Kidney (tissue), 14 donors: ENCODE results near the gene BRD3OS. TPM values are rescaled to one million over a fixed set of nuclear protein-coding genes. Genes with fewer than 3 reads are reported as not detected.

Experiments used
- DNase-seq, 5 donors: peaks; one replicate each; pipeline ENCODE4 v3.0.0-alpha.2; 2013 to 2020
- FAIRE-seq: peaks from 2 replicates; lab custom pipeline; 2012; peaks lifted over from hg19 to GRCh38; lab: Jason Lieb, UNC
- H3K27ac ChIP-seq, 2 donors: one replicate each; pipeline ENCODE4 v1.7.0; 2013; ENCODE audit warnings: low read depth in 2 of 2, low read length in 2 of 2, inconsistent platforms in 1 of 2
- H3K27me3 ChIP-seq: one replicate; pipeline ENCODE4 v1.7.1; 2013; ENCODE audit warnings: low read length, inconsistent platforms; ENCODE audit not compliant: control insufficient read depth, insufficient read depth
- H3K36me3 ChIP-seq, 3 donors: one replicate each; pipeline versions ENCODE4 v1.7.0 to v1.7.1; 2013; ENCODE audit warnings: low read length in 3 of 3, control low read depth in 1 of 3, inconsistent platforms in 1 of 3; ENCODE audit not compliant: insufficient read depth in 3 of 3, control insufficient read depth in 2 of 3
- H3K4me1 ChIP-seq, 3 donors: one replicate each; pipeline versions ENCODE4 v1.7.0 to v1.7.1; 2013; ENCODE audit warnings: low read length in 3 of 3, inconsistent platforms in 1 of 3, low read depth in 1 of 3; ENCODE audit not compliant: control insufficient read depth in 2 of 3, insufficient read depth in 2 of 3
- H3K4me3 ChIP-seq, 3 donors: one replicate each; pipeline versions ENCODE4 v1.7.0 to v1.8.1; 2013; ENCODE audit warnings: low read length in 3 of 3, control low read depth in 1 of 3, inconsistent platforms in 1 of 3
- H3K9ac ChIP-seq, 3 donors: one replicate each; pipeline versions ENCODE4 v1.7.0 to v1.7.1; 2013; ENCODE audit warnings: low read length in 3 of 3, control low read depth in 1 of 3, inconsistent platforms in 1 of 3
- H3K9me3 ChIP-seq, 3 donors: one replicate each; pipeline versions ENCODE4 v1.7.0 to v1.7.1; 2013; ENCODE audit warnings: low read length in 3 of 3, control low read depth in 1 of 3, inconsistent platforms in 1 of 3; ENCODE audit not compliant: control insufficient read depth in 2 of 3, insufficient read depth in 1 of 3
- intact Hi-C: fragments of 100-400 bp; cut with DNase I; formaldehyde crosslinking; loops from one replicate; pipeline ENCODE4 v1.11.1; 2022
- polyA plus RNA-seq: library from polyadenylated mRNA; stranded (reverse); fragments of 350-450 nt; fragmentation: Illumina TruSeq; extraction: RNeasy Lipid Tissue Mini Kit (QIAGEN cat#74804); gene quantifications from one replicate; pipeline ENCODE4 v1.2.3, GENCODE V29; 2014; ENCODE audit warnings: low read depth, low replicate concordance; ENCODE audit not compliant: insufficient read depth
- total RNA-seq: library from RNA; stranded (reverse); fragmentation: NEBNext Ultra II Directional; extraction: Animal tissue kit (Norgen Biotek cat#: 25700); gene quantifications from one replicate; pipeline ENCODE4 v1.2.1, GENCODE V29; 2021
- TF ChIP-seq, protein P1 (sequence below): IDR thresholded peaks from 3 replicates; pipeline ENCODE4 v1.5.1; 2012; ENCODE audit warnings: mild to moderate bottlenecking, moderate library complexity, borderline replicate concordance; ENCODE audit not compliant: insufficient read depth; ENCODE audit errors: extremely low read depth
- donor health status: control.
- donor health status: control.
- donor health status: control.
- donor health status: control.
- donor health status: control.
- donor health status: DM: yes; HTN: yes; CAD: no.
- donor health status: Normal renal cell carcinoma (clear cell type).

BRD3OS gene
- total and polyA plus RNA-seq, 2 donors from 2014 or later: 16.5 to 24.4 TPM

DNA sequence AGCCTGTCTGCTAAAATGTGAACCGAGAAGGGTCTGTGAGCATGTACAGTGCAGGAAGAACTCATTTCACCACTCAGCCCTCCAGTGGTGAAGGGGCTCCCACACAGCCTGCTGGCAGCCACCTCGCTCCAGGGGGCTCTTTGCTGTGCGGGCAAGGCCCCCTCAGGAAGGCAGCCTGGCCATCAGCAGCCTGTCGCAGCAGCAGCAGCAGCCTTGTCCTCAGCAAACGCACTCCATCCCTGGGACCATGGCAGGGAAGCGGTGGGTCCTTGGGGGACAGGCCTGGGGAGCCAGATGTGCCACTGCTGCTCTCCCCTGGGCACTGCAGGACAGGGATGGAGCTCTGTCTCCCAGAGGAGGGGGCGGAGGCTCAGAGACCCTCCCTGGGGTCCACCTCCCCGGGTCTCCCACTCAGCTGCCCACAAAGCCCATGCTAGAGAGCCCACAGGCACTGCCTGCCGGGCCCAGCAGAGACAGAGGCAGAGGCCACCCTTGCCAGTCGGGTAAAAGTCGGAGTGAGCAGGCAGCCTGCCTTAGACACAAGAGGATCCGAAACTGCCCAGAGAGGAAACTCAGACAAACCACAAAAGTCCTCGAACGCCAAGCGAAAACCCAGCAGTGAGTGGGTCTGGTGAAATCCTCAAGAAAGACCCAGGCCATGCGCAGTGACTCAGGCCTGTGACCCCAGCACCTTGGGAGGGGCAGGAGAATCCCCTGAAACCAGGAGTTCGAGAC lies 34.5 kb downstream of the BRD3OS start:
- Histone ChIP-seq H3K27ac (no peak overlapping the region), H3K9ac (no peak overlapping the region), H3K4me1 (peaks cover 0 to 63% (median 26%) of the 10 kb centered on the region in 3 donors), H3K36me3 (peaks cover 0 to 3% (median 0%) of the 10 kb centered on the region in 3 donors), H3K9me3 (no peaks in the 10 kb centered on the region), H3K27me3 (no peaks in the 10 kb centered on the region), H3K4me3 (no peak overlapping the region)
- intact Hi-C loops: no loop called here
- FAIRE-seq (no peak), DNase-seq (peak in 2 of 5 donors; percentile 33 to 66)
- TF ChIP-seq, protein P1, sequence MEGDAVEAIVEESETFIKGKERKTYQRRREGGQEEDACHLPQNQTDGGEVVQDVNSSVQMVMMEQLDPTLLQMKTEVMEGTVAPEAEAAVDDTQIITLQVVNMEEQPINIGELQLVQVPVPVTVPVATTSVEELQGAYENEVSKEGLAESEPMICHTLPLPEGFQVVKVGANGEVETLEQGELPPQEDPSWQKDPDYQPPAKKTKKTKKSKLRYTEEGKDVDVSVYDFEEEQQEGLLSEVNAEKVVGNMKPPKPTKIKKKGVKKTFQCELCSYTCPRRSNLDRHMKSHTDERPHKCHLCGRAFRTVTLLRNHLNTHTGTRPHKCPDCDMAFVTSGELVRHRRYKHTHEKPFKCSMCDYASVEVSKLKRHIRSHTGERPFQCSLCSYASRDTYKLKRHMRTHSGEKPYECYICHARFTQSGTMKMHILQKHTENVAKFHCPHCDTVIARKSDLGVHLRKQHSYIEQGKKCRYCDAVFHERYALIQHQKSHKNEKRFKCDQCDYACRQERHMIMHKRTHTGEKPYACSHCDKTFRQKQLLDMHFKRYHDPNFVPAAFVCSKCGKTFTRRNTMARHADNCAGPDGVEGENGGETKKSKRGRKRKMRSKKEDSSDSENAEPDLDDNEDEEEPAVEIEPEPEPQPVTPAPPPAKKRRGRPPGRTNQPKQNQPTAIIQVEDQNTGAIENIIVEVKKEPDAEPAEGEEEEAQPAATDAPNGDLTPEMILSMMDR: no peak

DNA sequence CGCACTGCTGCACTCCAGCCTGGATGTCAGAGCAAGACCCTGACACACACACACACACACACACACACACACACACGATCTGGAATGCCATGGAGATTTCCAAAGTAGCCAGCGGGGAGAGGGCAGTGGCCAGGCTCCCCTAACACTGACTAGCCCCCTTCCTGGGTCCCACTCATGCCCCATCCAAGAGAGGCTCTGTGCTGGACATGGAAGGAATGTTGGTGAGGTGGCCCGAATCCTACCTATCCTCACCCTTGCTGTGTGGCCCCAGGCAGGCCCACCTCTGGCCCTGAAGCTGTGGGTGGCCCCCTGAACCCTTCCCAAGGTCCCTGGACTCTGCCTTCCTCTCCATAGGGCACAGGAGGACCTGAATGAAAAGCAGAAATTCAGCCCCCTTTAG lies 35.3 kb downstream of the BRD3OS start:
- no peak overlapping the region for H3K9ac ChIP-seq
- H3K27ac ChIP-seq: no peak overlapping the region
- TF ChIP-seq, protein P1: no peak
- H3K9me3 ChIP-seq: no peaks in the 10 kb centered on the region
- no peaks in the 10 kb centered on the region for H3K27me3 ChIP-seq
- FAIRE-seq (no peak), DNase-seq (peak in 2 of 5 donors; percentile 26 to 39)
- H3K4me3 ChIP-seq: no peak overlapping the region
- peaks cover 0 to 3% (median 0%) of the 10 kb centered on the region in 3 donors for H3K36me3 ChIP-seq
- peaks cover 0 to 58% (median 23%) of the 10 kb centered on the region in 3 donors for H3K4me1 ChIP-seq
- intact Hi-C loops: no loop called here

DNA sequence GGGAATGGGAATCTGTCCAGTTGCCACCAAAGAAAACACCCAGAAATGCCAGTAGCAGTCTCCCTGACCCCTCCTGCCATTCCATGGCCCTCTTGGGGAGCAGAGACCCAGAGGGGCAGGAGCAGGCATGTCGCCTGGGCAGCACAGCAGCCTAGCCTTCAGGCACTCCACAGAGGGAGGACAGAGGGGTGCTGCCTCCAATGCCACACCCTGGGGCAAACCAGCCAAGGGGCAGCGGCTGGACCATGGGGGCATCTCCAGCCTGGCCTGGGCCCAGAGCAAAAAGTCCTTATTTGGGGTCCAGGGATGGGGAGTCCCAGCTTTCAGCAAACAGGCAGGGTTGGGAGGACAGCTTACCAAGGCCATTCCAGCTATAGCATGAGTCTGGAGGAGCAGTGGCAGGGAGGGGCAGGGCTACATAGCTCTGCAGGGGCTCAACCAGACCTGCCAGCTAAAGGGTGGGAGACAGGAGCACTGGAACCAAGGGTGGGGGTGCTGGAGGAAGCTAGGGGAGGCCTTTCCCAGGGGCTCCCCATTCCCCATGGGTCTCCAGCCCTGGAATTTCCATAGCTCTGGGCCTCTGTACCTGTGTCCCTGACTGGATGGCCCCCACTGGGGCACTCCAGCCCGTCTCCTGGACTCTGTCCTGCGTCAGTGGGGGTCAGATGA lies 35.9 kb downstream of the BRD3OS start:
- H3K27me3 ChIP-seq: no peaks in the 10 kb centered on the region
- intact Hi-C loops: no loop called here
- H3K36me3 ChIP-seq: peaks cover 0 to 3% (median 0%) of the 10 kb centered on the region in 3 donors
- TF ChIP-seq, protein P1: no peak
- FAIRE-seq (no peak), DNase-seq (peak in 2 of 5 donors; percentile 32 to 59)
- H3K4me1 ChIP-seq: peaks cover 0 to 56% (median 17%) of the 10 kb centered on the region in 3 donors
- H3K9ac ChIP-seq: no peak overlapping the region
- no peak overlapping the region for H3K27ac ChIP-seq
- H3K4me3 ChIP-seq: no peak overlapping the region
- H3K9me3 ChIP-seq: no peaks in the 10 kb centered on the region
